Measurements from ENCODE around the gene KMT2B.
A peak's percentile ranks its signal among the peaks of the same experiment; 100 is the strongest.

The KMT2B gene

DNA sequence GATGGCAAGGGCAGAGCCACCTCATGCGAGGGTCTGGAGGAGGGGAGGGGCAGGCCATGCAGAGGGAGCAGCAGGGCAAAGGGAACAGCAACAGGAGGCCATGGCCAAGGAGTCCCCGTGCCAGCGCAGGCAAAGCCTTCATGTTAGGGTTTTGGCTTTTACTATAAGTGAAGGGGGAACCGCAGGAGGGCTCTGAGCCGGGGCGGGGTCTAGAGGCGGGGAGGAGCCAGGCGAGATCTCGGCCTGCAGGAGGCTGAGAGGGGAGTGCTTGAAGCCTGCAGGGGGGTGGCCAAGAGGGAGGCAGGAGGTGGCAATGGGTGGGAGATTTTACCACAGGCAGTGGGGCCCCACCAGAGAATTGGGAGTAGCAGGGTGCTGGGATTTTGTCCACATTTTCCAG is 63.8 kb downstream of the KMT2B start:
- Histone ChIP-seq H3K4me3 (ENCODE audit: insufficient read depth, low read depth, low read length) (no peak overlapping the region), H3K4me1 (ENCODE audit: control insufficient read depth, insufficient read depth, low read length) (peaks cover 15% of the 10 kb centered on the region)

DNA sequence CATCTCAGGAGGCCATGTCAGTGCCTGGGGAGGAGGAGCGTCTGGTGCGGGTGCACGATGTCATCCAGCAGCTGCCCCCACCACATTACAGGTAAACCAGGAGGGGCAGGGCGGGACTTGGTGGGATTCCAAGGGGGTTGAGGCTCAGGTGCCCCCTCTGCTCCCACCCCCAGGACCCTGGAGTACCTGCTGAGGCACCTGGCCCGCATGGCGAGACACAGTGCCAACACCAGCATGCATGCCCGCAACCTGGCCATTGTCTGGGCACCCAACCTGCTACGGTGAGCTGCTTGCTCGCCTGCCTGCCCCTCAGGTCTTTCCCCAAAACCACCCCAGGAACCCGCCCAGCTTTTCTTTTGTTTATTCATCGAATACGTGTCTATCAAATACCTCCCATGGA is 64.8 kb downstream of the KMT2B start:
- no peak overlapping the region for H3K27ac ChIP-seq (ENCODE audit: insufficient read depth, low read depth, low read length, poor library complexity, severe bottlenecking)
- no peak overlapping the region for H3K4me3 ChIP-seq (ENCODE audit: insufficient read depth, low read depth, low read length)
- H3K36me3 ChIP-seq (ENCODE audit: control insufficient read depth, insufficient read depth, low read length): no peaks in the 10 kb centered on the region
- peaks cover 6% of the 10 kb centered on the region for H3K4me1 ChIP-seq (ENCODE audit: control insufficient read depth, insufficient read depth, low read length)
- no peaks in the 10 kb centered on the region for H3K9me3 ChIP-seq (ENCODE audit: control insufficient read depth, low read length)
- H3K27me3 ChIP-seq (ENCODE audit: control insufficient read depth, insufficient read depth, low read length, poor library complexity, severe bottlenecking): no peaks in the 10 kb centered on the region
- 92 to 94% methylated on average over 12 of the region's 12 CpGs for WGBS, 2 experiments

More for the DNA sequence above, 63.8 kb downstream of the KMT2B start:
- no peaks in the 10 kb centered on the region for H3K36me3 ChIP-seq (ENCODE audit: control insufficient read depth, insufficient read depth, low read length)
- WGBS, 2 experiments: 31 to 37% methylated on average over 9 of the region's 9 CpGs
- peaks cover 1% of the 10 kb centered on the region for H3K27me3 ChIP-seq (ENCODE audit: control insufficient read depth, insufficient read depth, low read length, poor library complexity, severe bottlenecking)
- H3K27ac ChIP-seq (ENCODE audit: insufficient read depth, low read depth, low read length, poor library complexity, severe bottlenecking): no peak overlapping the region
- H3K9me3 ChIP-seq (ENCODE audit: control insufficient read depth, low read length): no peaks in the 10 kb centered on the region

DNA sequence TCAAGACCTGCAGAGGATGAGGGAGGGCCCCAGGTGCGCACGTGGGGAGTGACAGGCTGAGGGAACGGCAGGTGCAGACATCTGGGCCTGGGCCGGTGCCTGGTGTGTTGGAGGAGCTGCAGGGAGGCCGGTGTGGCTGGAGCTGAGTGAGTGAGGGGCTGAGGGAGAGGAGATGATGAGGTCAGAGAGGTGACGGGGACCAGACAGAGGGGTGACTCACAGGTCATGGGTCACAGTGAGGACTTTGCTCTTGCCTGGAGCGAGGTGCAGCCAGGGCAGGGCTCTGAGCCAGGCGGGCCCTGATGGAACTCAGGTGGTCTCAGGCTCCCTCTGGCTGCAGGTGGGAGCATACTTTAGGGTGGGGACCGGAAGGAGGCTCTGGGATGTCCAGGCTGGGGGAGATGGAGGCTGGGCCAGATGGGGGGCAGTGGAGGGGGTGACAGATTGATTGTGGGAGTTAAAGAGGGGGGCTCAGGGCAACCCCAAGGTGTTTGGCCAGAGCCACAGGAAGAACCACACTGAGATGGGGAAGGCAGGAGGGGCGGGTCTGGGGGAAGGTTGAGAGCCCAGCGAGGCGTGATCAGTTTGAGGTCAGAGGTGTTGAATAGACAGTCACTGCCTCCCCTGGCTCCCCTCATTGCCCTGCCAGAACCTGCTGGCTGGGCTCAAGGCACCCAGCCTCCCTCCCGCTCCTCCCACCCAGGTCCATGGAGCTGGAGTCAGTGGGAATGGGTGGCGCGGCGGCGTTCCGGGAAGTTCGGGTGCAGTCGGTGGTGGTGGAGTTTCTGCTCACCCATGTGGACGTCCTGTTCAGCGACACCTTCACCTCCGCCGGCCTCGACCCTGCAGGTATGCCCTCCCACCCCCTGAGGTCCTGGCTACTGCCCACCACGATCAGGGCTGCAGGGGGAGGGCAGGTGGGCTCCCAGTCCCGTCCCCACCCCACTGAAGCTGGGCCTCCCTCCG is 65.9 kb downstream of the KMT2B start:
- Histone ChIP-seq H3K4me3 (ENCODE audit: insufficient read depth, low read depth, low read length) (no peak overlapping the region), H3K27ac (ENCODE audit: insufficient read depth, low read depth, low read length, poor library complexity, severe bottlenecking) (no peak overlapping the region), H3K9me3 (ENCODE audit: control insufficient read depth, low read length) (no peaks in the 10 kb centered on the region), H3K4me1 (ENCODE audit: control insufficient read depth, insufficient read depth, low read length) (peaks cover 3% of the 10 kb centered on the region), H3K36me3 (ENCODE audit: control insufficient read depth, insufficient read depth, low read length) (no peaks in the 10 kb centered on the region), H3K27me3 (ENCODE audit: control insufficient read depth, insufficient read depth, low read length, poor library complexity, severe bottlenecking) (no peaks in the 10 kb centered on the region)
- 66 to 70% methylated on average over 28 of the region's 28 CpGs for WGBS, 2 experiments

DNA sequence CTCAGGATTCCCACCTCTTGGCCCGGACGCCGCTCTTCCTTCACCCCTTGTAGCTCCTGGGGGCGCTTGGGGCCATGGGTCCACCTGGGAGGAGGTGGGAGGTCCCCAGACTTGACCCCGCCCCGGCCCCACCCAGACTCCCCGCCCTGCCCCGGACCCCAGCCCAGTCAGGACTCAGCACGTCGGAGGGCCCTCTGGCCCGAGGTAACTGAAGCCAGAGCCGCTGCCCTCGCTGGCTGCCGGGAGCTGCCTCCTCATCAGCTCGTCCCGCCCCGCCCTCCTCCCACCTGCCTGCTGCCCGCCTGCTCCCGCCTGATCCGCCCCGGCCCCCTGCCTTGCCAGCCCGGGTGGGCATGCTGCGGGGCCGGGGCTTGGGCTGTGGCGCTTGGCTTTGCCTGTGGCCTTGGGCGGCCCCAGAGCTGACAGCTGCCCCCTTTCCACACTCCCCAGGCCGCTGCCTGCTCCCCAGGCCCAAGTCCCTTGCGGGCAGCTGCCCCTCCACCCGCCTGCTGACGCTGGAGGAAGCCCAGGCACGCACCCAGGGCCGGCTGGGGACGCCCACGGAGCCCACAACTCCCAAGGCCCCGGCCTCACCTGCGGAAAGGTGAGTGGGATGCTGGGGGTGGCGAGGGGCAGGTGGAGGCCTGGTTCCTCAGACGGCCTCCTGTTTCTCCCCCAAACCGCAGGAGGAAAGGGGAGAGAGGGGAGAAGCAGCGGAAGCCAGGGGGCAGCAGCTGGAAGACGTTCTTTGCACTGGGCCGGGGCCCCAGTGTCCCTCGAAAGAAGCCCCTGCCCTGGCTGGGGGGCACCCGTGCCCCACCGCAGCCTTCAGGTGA is 66.9 kb downstream of the KMT2B start:
- peak overlapping the region; percentile 29 for H3K4me3 ChIP-seq (ENCODE audit: insufficient read depth, low read depth, low read length)
- H3K9me3 ChIP-seq (ENCODE audit: control insufficient read depth, low read length): no peaks in the 10 kb centered on the region
- H3K27me3 ChIP-seq (ENCODE audit: control insufficient read depth, insufficient read depth, low read length, poor library complexity, severe bottlenecking): no peaks in the 10 kb centered on the region
- peaks cover 3% of the 10 kb centered on the region for H3K4me1 ChIP-seq (ENCODE audit: control insufficient read depth, insufficient read depth, low read length)
- H3K36me3 ChIP-seq (ENCODE audit: control insufficient read depth, insufficient read depth, low read length): no peaks in the 10 kb centered on the region
- H3K27ac ChIP-seq (ENCODE audit: insufficient read depth, low read depth, low read length, poor library complexity, severe bottlenecking): no peak overlapping the region
- WGBS, 2 experiments: 17 to 26% methylated on average over 45 of the region's 45 CpGs

DNA sequence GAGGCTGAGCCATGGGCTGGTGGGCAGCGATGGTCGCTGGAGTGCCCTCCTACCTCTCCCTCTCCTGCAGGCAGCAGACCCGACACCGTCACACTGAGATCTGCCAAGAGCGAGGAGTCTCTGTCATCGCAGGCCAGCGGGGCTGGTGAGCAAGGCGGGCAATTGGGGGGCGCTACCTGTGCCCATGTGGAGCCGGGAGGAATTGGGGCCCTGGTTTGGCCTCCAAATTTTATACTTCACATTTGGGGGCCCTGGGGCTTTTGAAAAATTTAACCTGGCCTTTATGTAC is 67.5 kb downstream of the KMT2B start:
- peak overlapping the region; percentile 29 for H3K4me3 ChIP-seq (ENCODE audit: insufficient read depth, low read depth, low read length)
- no peaks in the 10 kb centered on the region for H3K9me3 ChIP-seq (ENCODE audit: control insufficient read depth, low read length)
- H3K27me3 ChIP-seq (ENCODE audit: control insufficient read depth, insufficient read depth, low read length, poor library complexity, severe bottlenecking): no peaks in the 10 kb centered on the region
- peaks cover 3% of the 10 kb centered on the region for H3K4me1 ChIP-seq (ENCODE audit: control insufficient read depth, insufficient read depth, low read length)
- 81 to 86% methylated on average over 10 of the region's 10 CpGs for WGBS, 2 experiments
- no peaks in the 10 kb centered on the region for H3K36me3 ChIP-seq (ENCODE audit: control insufficient read depth, insufficient read depth, low read length)
- no peak overlapping the region for H3K27ac ChIP-seq (ENCODE audit: insufficient read depth, low read depth, low read length, poor library complexity, severe bottlenecking)

DNA sequence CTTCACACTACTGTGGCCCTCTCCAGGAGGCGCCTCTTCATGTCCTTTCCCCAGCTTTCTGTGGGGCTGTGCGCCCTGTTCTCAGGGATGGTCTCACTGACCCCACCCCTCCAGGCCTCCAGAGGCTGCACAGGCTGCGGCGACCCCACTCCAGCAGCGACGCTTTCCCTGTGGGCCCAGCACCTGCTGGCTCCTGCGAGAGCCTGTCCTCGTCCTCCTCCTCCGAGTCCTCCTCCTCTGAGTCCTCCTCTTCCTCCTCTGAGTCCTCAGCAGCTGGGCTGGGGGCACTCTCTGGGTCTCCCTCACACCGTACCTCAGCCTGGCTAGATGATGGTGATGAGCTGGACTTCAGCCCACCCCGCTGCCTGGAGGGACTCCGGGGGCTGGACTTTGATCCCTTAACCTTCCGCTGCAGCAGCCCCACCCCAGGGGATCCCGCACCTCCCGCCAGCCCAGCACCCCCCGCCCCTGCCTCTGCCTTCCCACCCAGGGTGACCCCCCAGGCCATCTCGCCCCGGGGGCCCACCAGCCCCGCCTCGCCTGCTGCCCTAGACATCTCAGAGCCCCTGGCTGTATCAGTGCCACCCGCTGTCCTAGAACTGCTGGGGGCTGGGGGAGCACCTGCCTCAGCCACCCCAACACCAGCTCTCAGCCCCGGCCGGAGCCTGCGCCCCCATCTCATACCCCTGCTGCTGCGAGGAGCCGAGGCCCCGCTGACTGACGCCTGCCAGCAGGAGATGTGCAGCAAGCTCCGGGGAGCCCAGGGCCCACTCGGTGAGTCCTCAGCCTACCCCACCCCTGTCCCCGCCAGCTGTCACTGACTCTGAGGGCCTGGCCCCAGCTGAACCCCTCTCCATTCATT is 68.7 kb downstream of the KMT2B start:
- no peaks in the 10 kb centered on the region for H3K9me3 ChIP-seq (ENCODE audit: control insufficient read depth, low read length)
- no peaks in the 10 kb centered on the region for H3K36me3 ChIP-seq (ENCODE audit: control insufficient read depth, insufficient read depth, low read length)
- no peaks in the 10 kb centered on the region for H3K27me3 ChIP-seq (ENCODE audit: control insufficient read depth, insufficient read depth, low read length, poor library complexity, severe bottlenecking)
- H3K4me3 ChIP-seq (ENCODE audit: insufficient read depth, low read depth, low read length): no peak overlapping the region
- no peak overlapping the region for H3K27ac ChIP-seq (ENCODE audit: insufficient read depth, low read depth, low read length, poor library complexity, severe bottlenecking)
- 92 to 93% methylated on average over 31 of the region's 31 CpGs for WGBS, 2 experiments
- H3K4me1 ChIP-seq (ENCODE audit: control insufficient read depth, insufficient read depth, low read length): peaks cover 3% of the 10 kb centered on the region

DNA sequence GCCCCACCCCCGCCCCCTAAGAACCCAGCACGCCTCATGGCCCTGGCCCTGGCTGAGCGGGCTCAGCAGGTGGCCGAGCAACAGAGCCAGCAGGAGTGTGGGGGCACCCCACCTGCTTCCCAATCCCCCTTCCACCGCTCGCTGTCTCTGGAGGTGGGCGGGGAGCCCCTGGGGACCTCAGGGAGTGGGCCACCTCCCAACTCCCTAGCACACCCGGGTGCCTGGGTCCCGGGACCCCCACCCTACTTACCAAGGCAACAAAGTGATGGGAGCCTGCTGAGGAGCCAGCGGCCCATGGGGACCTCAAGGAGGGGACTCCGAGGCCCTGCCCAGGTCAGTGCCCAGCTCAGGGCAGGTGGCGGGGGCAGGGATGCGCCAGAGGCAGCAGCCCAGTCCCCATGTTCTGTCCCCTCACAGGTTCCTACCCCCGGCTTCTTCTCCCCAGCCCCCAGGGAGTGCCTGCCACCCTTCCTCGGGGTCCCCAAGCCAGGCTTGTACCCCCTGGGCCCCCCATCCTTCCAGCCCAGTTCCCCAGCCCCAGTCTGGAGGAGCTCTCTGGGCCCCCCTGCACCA is 69.5 kb downstream of the KMT2B start:
- no peak overlapping the region for H3K27ac ChIP-seq (ENCODE audit: insufficient read depth, low read depth, low read length, poor library complexity, severe bottlenecking)
- no peaks in the 10 kb centered on the region for H3K27me3 ChIP-seq (ENCODE audit: control insufficient read depth, insufficient read depth, low read length, poor library complexity, severe bottlenecking)

More for the DNA sequence above, 69.5 kb downstream of the KMT2B start:
- Histone ChIP-seq H3K9me3 (ENCODE audit: control insufficient read depth, low read length) (no peaks in the 10 kb centered on the region), H3K36me3 (ENCODE audit: control insufficient read depth, insufficient read depth, low read length) (no peaks in the 10 kb centered on the region), H3K4me3 (ENCODE audit: insufficient read depth, low read depth, low read length) (no peak overlapping the region), H3K4me1 (ENCODE audit: control insufficient read depth, insufficient read depth, low read length) (peaks cover 3% of the 10 kb centered on the region)
- WGBS, 2 experiments: 91 to 93% methylated on average over 15 of the region's 15 CpGs

Measured in ectodermal cell (in vitro differentiated cells).